GM13977 (cell line): ENCODE results near the gene CDC42BPG.

Experiments used
- DNase-seq: peaks from one replicate; pipeline ENCODE4 v3.0.0; 2012; ENCODE audit warnings: low spot score
- CTCF ChIP-seq: IDR thresholded peaks from 2 replicates; pipeline ENCODE4 v1.5.1; 2012; ENCODE audit warnings: mild to moderate bottlenecking, control low read depth; ENCODE audit not compliant: insufficient read depth; ENCODE audit errors: extremely low read depth, missing control alignments
- in situ Hi-C: fragments of 300-500 bp; cut with MboI; formaldehyde crosslinking; loops from one replicate; pipeline ENCODE4 v1.12.0; 2022; ENCODE audit warnings: low sequenced_read_pairs, low pct_unique_long_range_greater_than_20kb, mixed read lengths, inconsistent platforms; ENCODE audit not compliant: unreplicated experiment

The CDC42BPG gene

GRCh38 chr11:64856382-64857227, 12.2 kb upstream of the CDC42BPG start:
- no peak for DNase-seq
- no peak for TF ChIP-seq CTCF
- in situ Hi-C loops = no loop called here

- TF ChIP-seq CTCF = no peak
- in situ Hi-C loops = no loop called here
- DNase-seq = no peak
Observed at GRCh38 chr11:64855596-64856304, 11.3 kb upstream of the CDC42BPG start.

GRCh38 chr11:64854534-64855502, 10.4 kb upstream of the CDC42BPG start:
- DNase-seq = no peak
- no peak for TF ChIP-seq CTCF
- in situ Hi-C loops = no loop called here

- in situ Hi-C loops = no loop called here
- no peak for DNase-seq
- no peak for TF ChIP-seq CTCF
Observed at GRCh38 chr11:64854157-64854533, 9.7 kb upstream of the CDC42BPG start.

GRCh38 chr11:64853709-64854108, 9.3 kb upstream of the CDC42BPG start:
- TF ChIP-seq CTCF = no peak
- in situ Hi-C loops = no loop called here

More at GRCh38 chr11:64853709-64854108, 9.3 kb upstream of the CDC42BPG start:
- DNase-seq = no peak
